ENCODE measurements around the gene TBC1D10A.

DNA sequence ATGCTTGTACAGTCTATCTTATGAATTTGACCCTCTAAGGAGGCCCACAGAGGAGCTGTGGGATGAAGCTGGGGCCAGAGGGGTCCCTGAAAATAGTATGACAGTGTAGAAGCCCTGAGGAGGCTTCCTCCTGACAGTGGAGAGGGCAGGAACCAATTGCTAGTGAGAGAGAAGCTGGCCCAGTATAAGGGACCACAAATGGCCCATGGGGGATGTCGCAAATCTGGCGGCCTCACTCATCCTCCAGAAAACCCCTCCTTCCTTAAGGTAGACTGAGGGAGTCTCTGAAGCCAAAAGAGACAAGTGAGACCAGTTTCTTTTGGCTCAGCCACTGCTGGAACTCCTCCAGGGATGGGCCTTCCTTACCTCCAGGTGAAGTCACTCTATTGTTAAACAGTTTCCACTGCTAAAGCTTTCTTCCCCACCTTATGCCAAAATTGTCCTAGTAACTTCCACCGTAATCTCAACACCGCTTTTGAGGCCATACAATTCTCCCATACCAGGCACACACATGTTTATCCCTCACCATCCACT, 19.6 kb downstream of the TBC1D10A start:
- no peak for TF ChIP-seq ZFP3 (CRISPR knock-in tag; IDR thresholded peaks at IDR 0.05)
- TF ChIP-seq, protein P1, sequence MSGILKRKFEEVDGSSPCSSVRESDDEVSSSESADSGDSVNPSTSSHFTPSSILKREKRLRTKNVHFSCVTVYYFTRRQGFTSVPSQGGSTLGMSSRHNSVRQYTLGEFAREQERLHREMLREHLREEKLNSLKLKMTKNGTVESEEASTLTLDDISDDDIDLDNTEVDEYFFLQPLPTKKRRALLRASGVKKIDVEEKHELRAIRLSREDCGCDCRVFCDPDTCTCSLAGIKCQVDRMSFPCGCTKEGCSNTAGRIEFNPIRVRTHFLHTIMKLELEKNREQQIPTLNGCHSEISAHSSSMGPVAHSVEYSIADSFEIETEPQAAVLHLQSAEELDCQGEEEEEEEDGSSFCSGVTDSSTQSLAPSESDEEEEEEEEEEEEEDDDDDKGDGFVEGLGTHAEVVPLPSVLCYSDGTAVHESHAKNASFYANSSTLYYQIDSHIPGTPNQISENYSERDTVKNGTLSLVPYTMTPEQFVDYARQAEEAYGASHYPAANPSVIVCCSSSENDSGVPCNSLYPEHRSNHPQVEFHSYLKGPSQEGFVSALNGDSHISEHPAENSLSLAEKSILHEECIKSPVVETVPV (CRISPR knock-in tag; IDR thresholded peaks at IDR 0.05), result no peak
- TF ChIP-seq GLIS3 (CRISPR knock-in tag; IDR thresholded peaks at IDR 0.05), result no peak
- TF ChIP-seq RARB (CRISPR knock-in tag; IDR thresholded peaks at IDR 0.05), result no peak
